C4-2B (cell line): Measurements from ENCODE around the gene KLHL33.

ENCODE experiments used
- ZFX ChIP-seq: fragments of 450-650 bp; IDR thresholded peaks from 2 replicates; pipeline ENCODE4 v1.6.1; 2017
- TF ChIP-seq, protein P1 (sequence below): fragments of 450-650 bp; conservative IDR thresholded peaks from 2 replicates; pipeline ENCODE4 v1.5.1; 2017; ENCODE audit warnings: mild to moderate bottlenecking

DNA sequence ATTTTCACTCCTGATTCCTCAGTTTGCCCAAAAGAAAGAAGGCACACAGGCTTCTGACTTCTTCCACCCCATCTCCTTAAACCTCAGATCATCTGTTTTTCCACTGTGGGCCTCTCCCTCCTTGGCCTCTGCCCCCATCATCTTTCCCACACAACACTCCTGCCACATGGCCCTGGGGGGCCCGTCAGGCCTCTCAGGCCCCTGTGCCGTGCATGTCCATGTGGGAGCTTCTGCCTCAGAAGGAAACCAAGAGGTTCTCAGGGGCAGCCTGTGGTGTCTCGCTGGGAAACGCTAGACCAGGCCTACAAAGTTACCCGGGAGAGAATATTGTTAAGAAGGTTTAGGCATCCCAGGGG lies 8.0 kb downstream of the KLHL33 start:
- TF ChIP-seq, protein P1, sequence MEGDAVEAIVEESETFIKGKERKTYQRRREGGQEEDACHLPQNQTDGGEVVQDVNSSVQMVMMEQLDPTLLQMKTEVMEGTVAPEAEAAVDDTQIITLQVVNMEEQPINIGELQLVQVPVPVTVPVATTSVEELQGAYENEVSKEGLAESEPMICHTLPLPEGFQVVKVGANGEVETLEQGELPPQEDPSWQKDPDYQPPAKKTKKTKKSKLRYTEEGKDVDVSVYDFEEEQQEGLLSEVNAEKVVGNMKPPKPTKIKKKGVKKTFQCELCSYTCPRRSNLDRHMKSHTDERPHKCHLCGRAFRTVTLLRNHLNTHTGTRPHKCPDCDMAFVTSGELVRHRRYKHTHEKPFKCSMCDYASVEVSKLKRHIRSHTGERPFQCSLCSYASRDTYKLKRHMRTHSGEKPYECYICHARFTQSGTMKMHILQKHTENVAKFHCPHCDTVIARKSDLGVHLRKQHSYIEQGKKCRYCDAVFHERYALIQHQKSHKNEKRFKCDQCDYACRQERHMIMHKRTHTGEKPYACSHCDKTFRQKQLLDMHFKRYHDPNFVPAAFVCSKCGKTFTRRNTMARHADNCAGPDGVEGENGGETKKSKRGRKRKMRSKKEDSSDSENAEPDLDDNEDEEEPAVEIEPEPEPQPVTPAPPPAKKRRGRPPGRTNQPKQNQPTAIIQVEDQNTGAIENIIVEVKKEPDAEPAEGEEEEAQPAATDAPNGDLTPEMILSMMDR, result no peak
- TF ChIP-seq ZFX, result no peak
